COLO668 (cell line): ENCODE data around the gene PACSIN3.

Experiments used
- DNase-seq: peaks from one replicate; lab custom pipeline; 2025; ENCODE audit not compliant: unreplicated experiment; lab: John Stamatoyannopoulos, UW

Gene PACSIN3

GRCh38 chr11:47177229-47177845 lies 8.9 kb downstream of the PACSIN3 start:
- DNase-seq = peak; percentile 75

- peak; percentile 99 for DNase-seq
These were observed 9.7 kb downstream of the PACSIN3 start, which contains the start of gene ARFGAP2 for GRCh38 chr11:47176328-47177228. Gene ARFGAP2 (minus strand): TSS chr11:47176879. CDS start chr11:47176853, 26 bp downstream.

GRCh38 chr11:47175746-47176327 lies 10.4 kb downstream of the PACSIN3 start:
- DNase-seq = no peak

GRCh38 chr11:47172740-47173336 lies 13.4 kb downstream of the PACSIN3 start:
- DNase-seq = no peak

- DNase-seq = no peak
These were observed 14.4 kb downstream of the PACSIN3 start for GRCh38 chr11:47171856-47172255.

- no peak for DNase-seq
These were observed 15.0 kb downstream of the PACSIN3 start for GRCh38 chr11:47171061-47171838.

- no peak for DNase-seq
These were observed 19.9 kb downstream of the PACSIN3 start for GRCh38 chr11:47166368-47166767.

GRCh38 chr11:47165253-47165840 lies 20.9 kb downstream of the PACSIN3 start:
- DNase-seq = no peak

GRCh38 chr11:47164321-47164720 lies 21.9 kb downstream of the PACSIN3 start:
- no peak for DNase-seq

GRCh38 chr11:47163898-47164297 lies 22.3 kb downstream of the PACSIN3 start:
- DNase-seq = no peak

GRCh38 chr11:47163193-47163592 lies 23.0 kb downstream of the PACSIN3 start:
- DNase-seq = no peak

GRCh38 chr11:47162426-47162825 lies 23.8 kb downstream of the PACSIN3 start:
- DNase-seq = no peak

GRCh38 chr11:47161890-47162289 lies 24.3 kb downstream of the PACSIN3 start:
- DNase-seq = no peak

GRCh38 chr11:47161134-47161854 lies 24.9 kb downstream of the PACSIN3 start:
- peak; percentile 80 for DNase-seq

GRCh38 chr11:47160753-47161133 lies 25.5 kb downstream of the PACSIN3 start:
- no peak for DNase-seq

- DNase-seq = no peak
These were observed 28.0 kb downstream of the PACSIN3 start for GRCh38 chr11:47158242-47158641.

GRCh38 chr11:47157805-47158204 lies 28.4 kb downstream of the PACSIN3 start:
- DNase-seq = no peak

GRCh38 chr11:47156951-47157350 lies 29.3 kb downstream of the PACSIN3 start:
- DNase-seq = no peak

- no peak for DNase-seq
These were observed 29.9 kb downstream of the PACSIN3 start for GRCh38 chr11:47156333-47156732.

- DNase-seq = no peak
These were observed 30.4 kb downstream of the PACSIN3 start for GRCh38 chr11:47155879-47156278.
